Globus pallidus (tissue), 1 donor: ENCODE data around the gene ERGIC1.

Source experiments
- DNase-seq: peaks from one replicate; pipeline ENCODE4 v3.0.0-alpha.2; 2015; ENCODE audit warnings: low spot score

The ERGIC1 gene

DNA sequence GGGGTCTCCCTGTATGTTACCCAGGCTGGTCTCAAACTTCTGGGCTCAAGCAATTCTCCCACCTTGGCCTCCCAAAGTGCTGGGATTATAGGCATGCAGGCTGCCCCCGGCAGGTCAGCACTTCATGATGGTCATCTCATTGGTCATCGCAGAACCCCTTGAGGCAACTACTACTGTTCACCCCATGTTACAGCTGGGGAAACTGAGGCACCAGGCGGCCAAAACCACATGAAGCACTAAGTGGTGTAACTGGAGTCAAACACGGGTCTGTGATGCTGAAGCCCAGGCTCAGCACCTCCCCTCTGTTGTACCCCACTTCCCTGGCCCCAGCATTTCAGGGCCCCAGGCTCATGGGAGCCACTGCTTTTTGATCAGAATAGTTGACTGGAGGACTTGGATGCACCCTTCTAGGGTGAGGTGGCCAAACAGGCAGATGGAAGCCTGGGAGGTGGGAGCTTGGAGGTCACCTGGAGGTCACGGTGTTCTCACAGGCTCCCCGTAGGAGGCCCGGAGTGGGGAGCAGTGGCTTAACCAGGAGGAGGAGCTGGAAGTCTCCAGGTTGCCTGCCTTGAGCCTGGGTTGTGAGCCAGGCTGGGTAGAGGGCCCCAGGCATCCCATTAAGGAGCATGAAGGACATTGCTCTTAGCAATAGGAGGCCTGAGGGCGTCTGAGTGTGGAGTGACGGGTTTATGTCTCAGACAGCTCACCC is 67.9 kb downstream of the ERGIC1 start:
- DNase-seq, result no peak

DNA sequence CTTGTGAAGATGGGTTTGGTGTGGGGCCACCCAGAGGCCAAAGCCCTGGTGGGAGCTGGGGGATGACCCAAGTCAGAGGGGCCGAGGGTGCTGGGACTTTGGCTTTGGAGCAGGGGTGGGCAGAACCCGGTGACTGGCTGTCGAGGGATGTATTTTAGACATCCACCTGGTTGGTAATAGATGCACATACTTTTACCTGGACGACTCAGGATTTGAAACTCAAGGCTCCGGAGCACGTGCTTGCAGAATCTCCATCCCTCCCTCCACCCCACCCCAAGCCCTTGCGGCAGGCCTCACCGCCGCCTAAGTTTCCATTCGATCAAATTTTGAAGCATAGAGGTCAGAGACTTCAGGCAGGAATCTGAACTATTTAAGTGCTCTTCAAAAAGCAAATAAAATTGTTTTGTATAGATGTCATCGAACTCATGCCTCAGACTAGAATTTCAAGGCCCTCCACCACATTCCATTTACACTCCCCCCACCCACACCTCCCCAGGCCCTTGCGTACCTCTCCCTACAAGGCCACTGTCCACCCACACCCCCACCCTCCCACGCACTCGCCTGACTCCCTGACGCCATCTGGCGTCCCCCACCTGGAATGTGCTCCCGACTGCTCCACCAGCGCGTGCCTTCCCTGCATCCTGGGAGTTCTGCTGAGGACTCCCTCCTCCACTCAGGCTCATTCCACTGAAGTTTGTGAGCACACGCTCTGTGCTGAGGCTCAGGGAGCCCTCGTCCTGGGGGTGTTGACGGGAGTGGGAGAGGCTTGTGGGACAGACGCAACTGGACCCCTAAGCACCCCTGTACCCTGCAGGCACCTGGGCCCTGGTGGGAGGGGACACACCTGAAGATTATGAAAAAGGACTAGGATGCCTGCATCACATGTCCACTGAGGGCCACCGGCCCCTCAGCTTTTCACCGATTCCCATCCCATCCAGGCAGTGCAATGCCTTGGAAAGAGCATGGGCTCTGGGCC is 68.7 kb downstream of the ERGIC1 start:
- no peak for DNase-seq

DNA sequence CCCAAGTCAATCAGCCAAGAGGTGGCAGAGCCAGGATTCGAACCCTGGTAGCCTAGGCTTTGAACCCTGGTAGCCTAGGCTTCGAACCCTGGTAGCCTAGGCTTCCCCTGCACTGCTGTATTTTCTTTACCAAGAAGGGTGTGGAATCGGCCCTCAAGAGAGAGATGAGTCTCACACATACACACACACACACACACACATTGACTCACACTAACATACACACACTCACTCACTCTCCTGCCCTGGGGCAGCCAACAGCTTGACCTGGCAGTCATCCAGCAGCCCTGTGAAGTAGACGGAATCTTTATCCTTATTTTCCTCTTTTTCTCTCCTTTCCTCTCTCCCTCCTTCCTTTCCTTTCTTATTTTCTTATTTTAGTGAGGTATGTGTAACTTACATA is 69.7 kb downstream of the ERGIC1 start:
- no peak for DNase-seq

DNA sequence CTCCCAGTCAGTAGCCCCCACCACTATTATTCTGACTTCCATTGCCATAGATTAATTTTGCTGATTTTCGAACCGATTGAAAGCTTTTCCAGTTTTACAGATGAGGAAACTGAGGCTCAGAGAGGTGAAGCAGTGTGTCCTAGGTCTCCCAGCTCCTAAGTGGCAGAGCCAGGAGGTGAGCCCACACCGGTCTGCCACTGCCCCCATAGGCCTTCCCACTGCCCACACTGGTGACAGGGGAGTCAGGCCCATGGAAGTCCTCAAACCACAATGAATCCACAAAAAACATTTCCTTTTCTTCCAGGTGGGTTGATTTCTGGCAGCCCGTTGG is 70.2 kb downstream of the ERGIC1 start:
- no peak for DNase-seq

DNA sequence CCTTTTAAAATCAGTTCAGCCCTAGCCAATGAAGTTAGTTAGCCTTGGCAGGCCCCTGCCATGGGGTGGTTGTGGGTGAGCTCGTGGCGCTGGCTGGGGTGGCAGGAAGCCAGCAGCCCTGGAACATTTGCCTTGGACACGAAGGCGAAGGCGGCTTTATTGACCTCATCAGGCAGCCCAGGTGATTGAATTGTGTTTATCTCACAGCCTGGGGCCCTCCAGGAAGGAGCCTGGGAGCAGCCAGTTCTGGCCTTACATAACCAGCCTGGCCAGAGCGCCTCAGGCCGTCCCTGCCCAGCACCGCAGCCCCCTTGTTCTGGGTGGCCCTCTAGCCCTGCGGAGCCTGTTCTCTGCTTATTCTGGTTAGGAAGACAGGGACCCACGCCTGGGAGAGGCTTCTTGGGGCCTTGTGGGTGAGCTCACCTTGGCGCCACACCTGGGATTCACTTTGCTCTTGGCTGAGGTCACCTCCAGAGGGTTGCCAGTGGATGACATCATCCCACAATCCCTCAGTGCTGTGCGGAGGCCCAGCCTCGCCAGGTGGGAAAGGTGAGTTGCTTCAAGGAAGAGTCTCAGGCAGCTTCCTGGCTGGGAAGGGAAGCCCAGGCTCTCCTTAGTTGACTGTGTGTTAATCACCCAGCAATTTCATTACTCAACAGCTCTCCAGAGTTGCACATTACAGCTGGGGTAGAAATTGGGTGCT is 70.7 kb downstream of the ERGIC1 start:
- DNase-seq, result no peak

DNA sequence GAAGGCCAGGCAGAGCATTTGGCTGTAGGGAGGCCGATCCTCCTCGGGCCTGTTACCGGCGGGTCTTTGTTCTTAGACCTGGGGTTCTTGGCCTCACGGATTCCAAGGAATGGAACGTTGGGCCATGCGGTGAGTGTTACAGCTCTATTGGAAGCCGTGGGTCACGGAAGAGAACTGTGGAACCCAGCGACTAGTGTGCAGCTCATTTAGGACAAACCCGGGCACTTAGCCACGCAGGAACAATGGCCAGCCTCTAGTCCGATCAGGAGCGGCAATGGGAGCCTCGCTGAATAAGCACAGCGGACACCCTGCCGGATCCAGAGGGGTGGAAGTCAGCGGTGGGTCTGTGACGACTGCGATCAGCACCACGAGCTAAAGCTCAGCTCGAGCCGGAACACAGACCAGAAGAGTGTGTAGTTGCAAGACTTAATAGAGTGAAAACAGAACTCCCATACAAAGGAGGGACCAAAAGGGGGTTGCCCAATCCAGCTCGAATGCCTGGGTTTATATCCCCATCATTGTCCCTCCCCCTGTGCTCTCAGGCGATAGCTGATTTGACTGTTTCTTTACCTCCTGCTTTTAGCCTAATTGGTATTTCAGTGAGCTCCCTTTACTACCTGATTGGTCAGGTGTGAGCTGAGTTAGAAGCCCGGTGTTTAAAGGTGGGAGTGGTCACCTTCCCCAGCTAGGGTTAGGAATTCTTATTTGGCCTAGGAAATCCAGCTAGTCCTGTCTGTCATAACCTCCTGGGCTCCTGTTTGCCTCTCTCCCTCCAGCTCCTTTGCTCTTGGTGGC is 71.5 kb downstream of the ERGIC1 start:
- peak; percentile 82 for DNase-seq

DNA sequence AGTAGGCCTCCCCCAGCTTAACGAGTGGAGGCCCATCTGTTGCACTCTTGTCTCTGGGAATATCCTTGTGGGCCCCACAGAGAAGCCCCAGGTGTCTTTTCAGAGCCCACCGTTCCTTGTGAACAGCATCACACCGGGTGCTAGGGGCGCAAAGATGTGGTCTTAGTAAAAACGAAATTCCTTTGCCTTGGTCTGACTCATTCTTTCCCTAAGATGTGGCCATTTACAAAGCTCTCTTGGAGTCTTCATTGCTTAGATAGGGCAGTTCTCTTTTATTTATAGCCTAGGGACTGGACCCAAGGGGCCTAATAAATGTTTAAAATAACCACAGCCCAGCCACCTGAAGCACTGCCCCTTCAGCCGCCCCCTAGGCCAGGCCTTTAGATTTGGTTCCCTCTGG is 72.4 kb downstream of the ERGIC1 start:
- DNase-seq, result no peak

DNA sequence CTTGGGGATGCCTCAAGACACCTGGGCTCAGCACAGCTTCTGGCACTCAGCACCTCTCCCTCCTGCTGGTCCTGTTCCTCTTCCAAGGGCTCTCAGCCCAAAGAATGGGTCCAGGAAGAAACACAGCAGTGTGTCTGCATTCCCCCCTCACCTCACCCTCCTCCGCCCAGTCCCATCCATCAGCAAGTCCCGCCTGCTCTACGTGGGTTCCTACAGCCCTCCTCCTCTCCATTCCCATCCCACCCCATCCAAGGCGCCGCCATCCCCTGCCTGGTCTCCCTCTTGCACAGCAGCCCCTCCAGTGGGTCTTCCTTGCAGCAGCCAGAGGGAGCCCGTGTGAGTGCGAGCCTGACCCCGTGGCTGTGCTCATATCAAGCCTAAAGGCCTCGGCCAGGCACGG is 72.8 kb downstream of the ERGIC1 start:
- DNase-seq, result no peak

DNA sequence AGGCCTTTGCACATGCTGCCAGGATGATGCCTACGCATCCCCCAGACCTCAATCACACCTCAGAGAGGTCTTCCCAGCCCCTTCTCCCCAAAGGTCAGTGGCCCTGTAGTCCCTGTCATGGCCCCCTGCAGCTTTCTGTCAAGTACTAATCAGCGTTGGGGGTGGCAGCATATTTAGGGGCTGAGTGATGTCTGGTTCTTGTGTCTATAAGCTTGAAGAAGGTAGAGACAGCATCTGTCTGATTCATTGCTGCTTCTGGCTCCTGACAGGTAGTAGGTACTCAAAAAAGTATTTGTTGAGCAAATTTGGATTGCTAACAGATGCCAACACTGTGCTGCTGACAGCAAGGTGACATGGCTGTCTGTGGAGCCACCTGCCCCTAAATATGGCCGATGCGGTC is 73.6 kb downstream of the ERGIC1 start:
- DNase-seq, result no peak

DNA sequence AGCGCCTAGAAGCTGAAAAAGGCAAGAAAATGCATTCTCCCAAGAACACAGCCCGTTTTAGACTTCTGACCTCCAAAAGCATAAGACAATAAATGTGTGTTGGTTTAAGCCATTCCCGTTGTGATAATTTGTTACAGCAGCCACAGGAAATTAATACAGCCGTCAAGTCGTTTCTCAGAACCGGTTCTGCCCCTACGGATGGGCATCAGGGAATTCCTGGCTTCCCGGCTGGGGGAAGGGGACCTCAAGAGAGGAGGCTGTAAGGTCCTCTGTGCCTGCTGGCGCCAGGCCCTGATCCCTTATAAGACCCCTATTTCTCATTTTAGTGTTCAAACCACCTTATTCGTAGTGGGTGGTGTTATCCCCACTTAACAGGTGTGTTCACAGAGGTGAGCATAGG is 74.6 kb downstream of the ERGIC1 start:
- DNase-seq, result no peak

DNA sequence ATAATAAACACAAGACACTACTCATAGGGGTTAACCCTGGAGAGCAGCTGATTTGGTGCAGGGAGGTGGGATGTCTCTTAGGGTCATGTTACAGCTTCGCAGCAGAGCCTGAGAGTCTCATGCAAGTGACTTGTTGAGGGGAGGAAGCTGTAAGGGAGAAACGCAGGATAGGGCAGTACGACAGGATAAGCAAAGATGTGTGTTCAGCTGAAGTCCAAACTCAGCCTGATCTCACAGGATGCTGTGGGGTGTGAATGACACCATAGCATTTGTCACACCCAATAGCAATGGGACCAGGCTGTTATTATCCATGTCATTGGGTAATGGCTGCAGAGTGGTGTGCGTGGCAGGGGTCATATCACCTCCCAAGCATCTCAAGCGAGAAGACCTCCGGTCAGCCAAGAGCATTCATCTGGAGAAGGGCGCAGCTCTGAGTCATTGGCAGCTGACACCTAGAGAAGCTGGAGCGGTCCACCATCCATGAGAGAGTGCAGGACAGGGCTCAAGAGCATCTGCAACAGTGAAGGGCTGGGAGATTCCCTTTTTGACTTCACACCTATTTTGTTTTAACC is 76.0 kb downstream of the ERGIC1 start:
- DNase-seq, result no peak

DNA sequence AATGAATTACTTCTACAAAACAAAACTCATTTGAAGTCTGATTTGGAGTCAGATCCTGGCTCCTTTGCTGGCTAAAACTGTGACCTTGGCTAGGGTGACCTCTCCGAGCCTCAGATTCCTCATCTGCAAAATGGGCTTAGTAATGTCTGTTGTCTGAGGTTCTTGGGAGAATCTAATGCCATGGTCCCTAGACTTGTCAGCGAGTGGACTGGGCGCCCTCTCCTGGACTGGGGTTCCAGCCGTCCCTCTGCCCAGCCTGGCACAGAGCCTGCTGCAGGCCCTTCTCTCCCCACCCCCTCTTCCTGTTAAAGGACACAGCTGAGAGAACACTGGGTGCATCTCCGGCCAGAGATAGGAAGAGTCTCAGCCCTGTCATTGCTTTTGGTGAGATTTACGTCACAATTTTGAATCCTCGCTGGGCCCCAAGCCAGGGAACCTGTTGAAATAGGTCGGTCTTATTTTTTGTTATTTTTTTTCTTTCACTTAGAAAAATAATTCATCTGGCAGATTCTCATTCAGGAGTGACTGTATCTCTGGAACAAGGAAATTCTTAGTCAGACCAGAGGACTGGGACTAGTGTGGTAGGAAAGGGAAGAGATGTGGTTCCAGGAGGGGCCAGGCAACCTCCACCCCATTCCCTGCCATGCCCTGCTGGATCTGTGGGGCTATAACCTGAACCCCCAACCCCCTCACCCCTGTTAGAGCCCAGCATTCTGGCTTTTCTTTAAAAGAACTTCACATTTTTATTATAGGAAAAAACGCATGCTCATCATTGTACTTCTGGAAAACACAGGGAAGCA is 77.0 kb downstream of the ERGIC1 start:
- no peak for DNase-seq

DNA sequence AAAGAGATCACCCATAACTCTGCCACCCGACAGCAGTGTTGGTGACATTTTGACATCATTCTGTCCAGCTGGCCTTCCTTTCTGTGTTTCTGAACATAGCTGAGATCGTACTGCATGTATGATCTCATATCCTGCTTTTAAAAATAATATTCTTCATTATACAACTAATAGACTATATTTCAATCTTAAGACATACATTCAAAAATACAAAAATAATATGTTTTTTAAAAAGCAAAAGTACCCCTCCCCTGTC is 77.5 kb downstream of the ERGIC1 start:
- DNase-seq, result no peak

DNA sequence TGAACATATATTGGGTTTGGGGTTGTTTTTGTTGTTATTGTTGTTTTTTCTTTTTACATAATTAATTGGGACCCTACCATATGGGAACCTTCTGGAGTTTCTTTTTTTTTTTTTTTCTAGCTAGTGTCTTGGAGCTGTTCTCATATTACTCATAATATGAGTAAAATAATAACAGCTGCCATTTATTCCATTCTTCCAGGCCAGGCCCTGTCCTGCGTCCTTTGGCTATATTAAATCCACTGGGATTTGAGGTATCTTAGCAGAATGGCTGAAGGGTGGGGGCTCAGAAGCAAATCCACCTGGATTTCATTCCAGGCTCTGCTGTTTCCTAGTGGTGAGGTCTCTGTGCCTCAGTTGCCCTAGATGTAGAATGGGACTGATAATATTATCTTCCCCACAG is 77.9 kb downstream of the ERGIC1 start:
- no peak for DNase-seq

DNA sequence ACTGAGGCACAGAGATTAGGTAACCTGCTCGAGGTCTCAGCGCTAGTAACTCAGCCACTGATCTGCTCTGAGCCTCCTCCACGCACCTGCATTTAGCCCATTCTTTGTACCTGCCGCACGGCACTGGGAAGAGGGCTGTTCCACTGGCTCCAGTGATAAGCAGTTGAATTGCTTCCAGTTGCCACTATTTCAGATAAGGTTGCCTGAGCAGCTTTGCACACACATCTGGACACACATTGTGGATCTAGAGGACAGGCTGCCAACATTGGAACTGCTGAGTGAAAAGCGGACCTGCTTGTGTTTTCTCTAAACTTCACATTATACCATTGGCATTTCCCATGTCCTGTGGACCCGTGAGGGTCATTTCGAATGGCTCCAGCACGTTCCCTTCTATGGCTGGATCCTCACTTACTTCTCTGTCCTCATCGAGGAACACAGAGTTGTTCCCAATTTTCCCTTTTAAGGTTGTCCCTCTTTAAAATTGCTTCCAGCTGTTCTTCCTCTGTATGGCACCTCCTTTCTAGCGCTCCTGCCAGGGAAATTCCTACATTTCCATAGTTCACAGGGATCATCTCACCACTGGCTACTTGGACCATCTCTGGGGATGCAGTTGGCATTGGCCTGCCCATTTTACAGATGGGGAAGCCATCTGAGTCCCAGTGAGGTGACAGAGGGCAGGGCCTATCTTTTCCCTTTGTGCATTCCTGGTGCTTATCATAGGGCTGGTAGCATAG is 79.2 kb downstream of the ERGIC1 start:
- DNase-seq, result no peak

DNA sequence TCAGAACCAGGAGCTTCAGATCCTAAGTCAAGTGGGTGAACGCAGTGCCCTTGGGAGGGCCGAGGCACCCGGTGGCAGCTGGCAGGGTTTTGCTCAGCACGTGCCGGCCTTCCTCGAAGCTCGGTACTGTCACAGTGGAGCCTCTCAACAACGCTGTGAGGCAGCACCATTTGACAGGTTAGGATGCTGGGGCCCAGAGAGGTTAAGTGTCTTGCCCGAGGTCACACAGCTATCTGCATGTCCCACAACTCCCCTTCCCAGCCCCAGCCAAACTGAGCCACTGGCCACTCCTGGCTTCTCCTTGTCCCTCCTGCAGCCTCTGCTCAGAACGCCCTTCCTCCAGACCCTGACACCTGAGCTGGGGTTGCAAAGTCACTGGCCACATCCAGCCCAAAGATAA is 81.5 kb downstream of the ERGIC1 start:
- DNase-seq, result no peak

DNA sequence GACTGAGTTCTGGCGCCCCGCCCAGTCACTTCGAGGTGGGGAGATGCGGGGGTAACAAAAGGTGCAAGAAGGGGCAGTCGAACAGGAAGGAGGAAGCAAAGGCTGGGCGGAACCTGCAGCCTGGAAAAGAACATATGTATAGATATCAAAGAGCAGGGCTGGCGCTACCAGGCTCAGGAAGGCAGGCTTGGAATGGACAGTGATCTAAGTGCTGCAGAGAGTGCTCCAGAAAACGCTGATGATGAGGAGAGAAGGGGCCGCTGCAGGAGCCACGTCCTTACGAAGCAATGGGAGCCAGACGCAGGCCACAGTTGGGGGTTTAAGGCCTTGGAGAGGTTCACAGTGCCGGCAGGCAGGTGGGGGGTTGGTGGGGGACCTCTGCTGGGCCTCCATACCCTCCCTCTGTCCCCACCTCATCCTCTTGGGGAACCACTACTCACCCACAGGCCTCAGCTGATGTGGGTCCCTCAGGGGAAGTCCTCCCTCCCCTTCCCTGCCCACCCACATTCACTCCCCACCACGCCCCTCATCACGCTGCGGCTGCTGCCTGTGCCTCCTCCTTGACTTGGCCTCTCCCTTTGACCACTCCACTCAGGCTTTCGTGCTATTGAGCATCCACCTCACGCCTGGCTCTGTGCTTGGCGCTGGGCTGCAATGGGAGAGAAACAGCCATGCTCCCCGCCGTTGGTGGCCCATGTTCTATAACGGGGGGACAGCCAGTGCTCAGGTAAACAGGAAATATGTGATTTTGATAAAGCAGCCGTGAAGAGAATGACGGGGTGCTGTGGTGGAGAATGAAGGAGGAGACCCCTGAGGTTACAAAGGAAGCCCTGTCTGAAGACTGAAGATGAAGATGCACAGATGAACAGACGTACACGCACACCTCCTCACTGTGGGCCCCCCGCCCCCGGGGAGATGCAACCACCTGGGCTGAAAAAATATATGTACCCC is 84.6 kb downstream of the ERGIC1 start:
- no peak for DNase-seq

DNA sequence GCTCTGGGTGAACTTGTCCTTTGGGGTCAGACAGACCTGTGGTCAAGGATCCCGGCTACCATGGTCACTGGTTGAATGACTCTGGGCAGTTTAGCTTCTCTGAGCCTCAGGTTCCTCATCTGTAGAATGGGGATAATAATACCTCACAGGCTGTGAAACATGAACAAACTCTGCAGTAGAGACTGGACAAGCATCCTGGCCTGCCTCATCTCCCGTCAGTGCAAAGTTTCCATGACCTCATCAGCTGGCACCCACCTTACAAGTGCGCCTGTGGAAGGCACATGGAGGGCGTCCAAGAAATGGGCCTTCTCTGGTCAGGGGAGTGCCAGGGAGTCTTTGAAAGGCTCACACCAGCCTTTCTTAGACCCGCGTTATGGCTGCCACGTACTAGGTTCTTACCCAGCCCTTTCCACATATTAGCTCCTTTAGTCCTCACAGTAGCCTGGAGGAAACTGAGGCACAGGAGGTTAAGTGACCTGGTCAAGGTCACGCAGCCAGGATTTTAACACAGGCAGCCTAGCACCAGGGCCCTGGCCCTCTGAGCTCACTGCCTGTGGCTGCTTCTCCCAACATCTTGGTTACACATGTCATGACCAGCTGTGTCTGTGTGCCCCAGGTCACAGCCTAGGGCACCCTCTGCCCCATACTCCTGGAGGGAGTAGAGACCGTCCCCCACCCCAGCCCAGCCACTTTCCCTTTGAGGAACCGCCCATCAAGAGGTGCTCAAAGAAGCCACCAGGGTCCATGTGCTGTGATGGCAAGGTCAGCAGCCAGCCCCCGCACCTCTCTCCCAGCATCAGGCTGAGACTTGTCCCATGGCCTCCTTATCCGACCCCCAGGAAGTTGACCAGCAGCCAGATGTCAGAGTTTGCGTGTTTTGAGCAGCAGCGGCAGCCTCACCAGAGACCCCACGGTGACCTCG is 85.7 kb downstream of the ERGIC1 start:
- DNase-seq, result no peak
